Osteoblast (primary cell): Measurements from ENCODE around the gene CFL2. TPM values are rescaled to one million over a fixed set of nuclear protein-coding genes. Genes with fewer than 3 reads are reported as not detected.

Experiments
- DNase-seq: peaks from one replicate; pipeline ENCODE4 v3.0.0; 2011; ENCODE audit warnings: low spot score, mixed read lengths; ENCODE audit not compliant: insufficient read length; ENCODE audit errors: missing footprints
- H2AFZ ChIP-seq: 2 replicates; pipeline ENCODE4 v1.6.0; 2011; ENCODE audit warnings: mild to moderate bottlenecking, low read length
- H3K27ac ChIP-seq: 2 replicates; pipeline ENCODE4 v1.5.1; 2011; ENCODE audit warnings: mild to moderate bottlenecking, low read depth, low read length, moderate library complexity
- H3K27me3 ChIP-seq: 2 replicates; pipeline ENCODE4 v1.6.0; 2012; ENCODE audit warnings: mild to moderate bottlenecking, control low read depth, inconsistent platforms, low read length, moderate library complexity; ENCODE audit not compliant: insufficient read depth
- H3K36me3 ChIP-seq: 2 replicates; pipeline ENCODE4 v1.5.1; 2011; ENCODE audit warnings: mild to moderate bottlenecking, low read length, control low read depth, moderate library complexity; ENCODE audit not compliant: insufficient read depth
- H3K4me1 ChIP-seq: 2 replicates; pipeline ENCODE4 v1.5.1; 2011; ENCODE audit warnings: mild to moderate bottlenecking, low read length, control low read depth, moderate library complexity; ENCODE audit not compliant: insufficient read depth
- H3K4me2 ChIP-seq: 2 replicates; pipeline ENCODE4 v1.6.0; 2011; ENCODE audit warnings: mild to moderate bottlenecking, low read length; ENCODE audit not compliant: insufficient read depth
- H3K4me3 ChIP-seq: fragments of 200-600 bp; sonication (generic); 3 replicates; pipeline ENCODE4 v1.5.1; 2012; ENCODE audit warnings: mild to moderate bottlenecking, low read length, inconsistent platforms; ENCODE audit not compliant: insufficient read depth
- H3K79me2 ChIP-seq: 2 replicates; pipeline ENCODE4 v1.6.0; 2012; ENCODE audit warnings: mild to moderate bottlenecking, low read length, control low read depth, inconsistent platforms; ENCODE audit not compliant: insufficient read depth
- H3K9me3 ChIP-seq: 2 replicates; pipeline ENCODE4 v1.5.1; 2011; ENCODE audit warnings: low read depth, low read length, control low read depth
- H4K20me1 ChIP-seq: 2 replicates; pipeline ENCODE4 v1.6.0; 2012; ENCODE audit warnings: mild to moderate bottlenecking, low read length, control low read depth; ENCODE audit not compliant: insufficient read depth
- CTCF ChIP-seq: IDR thresholded peaks from 2 replicates; pipeline ENCODE4 v1.5.1; 2011; ENCODE audit warnings: mild to moderate bottlenecking, low read depth, low read length, moderate library complexity; ENCODE audit errors: extremely low read depth
- total RNA-seq: library from RNA; depleted of rRNA; stranded (reverse); fragments of >200 nt; gene quantifications from 2 replicates; pipeline ENCODE4 v1.2.3, GENCODE V29; 2012

Gene CFL2
- total RNA-seq, 1 donor = 114 TPM

DNA sequence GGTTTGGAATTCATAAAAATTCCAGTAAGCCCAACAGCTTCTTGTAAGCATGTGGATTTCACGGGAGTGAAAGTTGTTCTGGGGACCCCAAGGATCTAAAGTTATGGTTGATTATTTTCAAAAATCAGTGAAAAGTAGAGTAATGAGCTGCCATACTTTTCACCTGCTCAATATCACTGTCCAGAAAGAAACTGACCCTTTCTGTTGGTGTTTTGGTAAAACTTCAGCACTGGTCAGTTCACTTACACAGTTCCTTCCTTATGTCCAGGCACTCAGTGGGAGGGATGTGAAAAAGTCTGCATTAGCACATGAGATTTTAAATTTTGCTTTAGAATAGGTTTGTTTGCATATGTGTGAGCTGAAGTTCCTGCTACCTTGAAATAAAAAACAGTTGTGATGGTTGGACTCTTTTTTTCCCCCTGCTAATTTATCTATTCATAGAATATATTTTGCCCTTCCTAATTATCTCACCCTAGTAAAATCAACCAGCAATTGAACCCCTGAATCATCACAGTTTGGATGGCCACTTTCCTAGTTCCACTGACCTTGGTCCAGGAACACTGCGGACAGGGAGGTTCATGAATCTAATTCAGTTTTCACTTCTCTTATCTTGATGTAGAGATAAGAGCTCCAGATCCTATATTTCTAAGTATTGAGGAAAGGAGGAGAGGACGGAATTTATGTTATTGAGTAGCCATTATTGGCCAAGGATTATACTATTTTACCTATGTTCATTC lies 25.8 kb downstream of the CFL2 start:
- no peaks in the 10 kb centered on the region for H4K20me1 ChIP-seq
- no peaks in the 10 kb centered on the region for H3K79me2 ChIP-seq
- no peaks in the 10 kb centered on the region for H3K36me3 ChIP-seq
- H3K4me1 ChIP-seq = peaks cover 16% of the 10 kb centered on the region
- peak; percentile 67 for DNase-seq
- no peak for TF ChIP-seq CTCF
- no peak overlapping the region for H2AFZ ChIP-seq
- H3K4me2 ChIP-seq = no peak overlapping the region
- no peaks in the 10 kb centered on the region for H3K27me3 ChIP-seq
- no peak overlapping the region for H3K27ac ChIP-seq
- no peaks in the 10 kb centered on the region for H3K9me3 ChIP-seq
- H3K4me3 ChIP-seq = no peak overlapping the region

GRCh38 chr14:34685819-34686428 lies 28.5 kb downstream of the CFL2 start:
- no peaks in the 10 kb centered on the region for H3K27me3 ChIP-seq
- no peaks in the 10 kb centered on the region for H4K20me1 ChIP-seq
- no peak overlapping the region for H3K4me3 ChIP-seq
- H2AFZ ChIP-seq = no peak overlapping the region
- H3K4me1 ChIP-seq = peaks cover 3% of the 10 kb centered on the region
- no peak for DNase-seq
- H3K9me3 ChIP-seq = no peaks in the 10 kb centered on the region
- H3K79me2 ChIP-seq = no peaks in the 10 kb centered on the region
- no peak for TF ChIP-seq CTCF
- H3K4me2 ChIP-seq = no peak overlapping the region
- no peak overlapping the region for H3K27ac ChIP-seq
- no peaks in the 10 kb centered on the region for H3K36me3 ChIP-seq

DNA sequence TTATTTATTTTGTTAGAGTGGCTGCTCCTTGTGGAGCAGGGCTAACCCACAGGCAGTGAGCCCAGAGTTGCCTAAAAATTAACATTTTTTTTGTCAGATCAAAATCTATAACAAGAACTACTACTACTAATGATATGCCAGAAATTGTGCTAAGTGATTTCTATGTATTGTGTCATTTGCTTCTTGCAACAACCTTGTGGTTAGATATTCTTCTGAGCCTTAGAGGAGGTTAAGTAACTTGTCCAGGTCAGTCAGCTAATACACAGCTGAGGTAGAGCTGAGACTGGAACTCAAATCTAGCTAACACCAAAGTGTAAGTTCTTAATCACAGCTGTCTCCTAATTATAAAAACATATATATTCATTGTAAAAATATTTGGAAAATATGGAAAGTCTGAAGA lies 29.8 kb downstream of the CFL2 start:
- DNase-seq = no peak
- H3K4me3 ChIP-seq = no peak overlapping the region

More for the DNA sequence above, 29.8 kb downstream of the CFL2 start:
- H3K27me3 ChIP-seq = no peaks in the 10 kb centered on the region
- no peaks in the 10 kb centered on the region for H3K9me3 ChIP-seq
- no peak overlapping the region for H2AFZ ChIP-seq
- H3K4me1 ChIP-seq = peaks cover 3% of the 10 kb centered on the region
- no peak overlapping the region for H3K27ac ChIP-seq
- H3K36me3 ChIP-seq = no peaks in the 10 kb centered on the region
- no peaks in the 10 kb centered on the region for H3K79me2 ChIP-seq
- H4K20me1 ChIP-seq = no peaks in the 10 kb centered on the region
- no peak for TF ChIP-seq CTCF
- no peak overlapping the region for H3K4me2 ChIP-seq
